ENCODE results near the gene TTC9B. TPM values are rescaled to one million over a fixed set of nuclear protein-coding genes. Genes with fewer than 3 reads are reported as not detected.

TTC9B gene
- total and polyA plus RNA-seq, 10 donors, result not detected

DNA sequence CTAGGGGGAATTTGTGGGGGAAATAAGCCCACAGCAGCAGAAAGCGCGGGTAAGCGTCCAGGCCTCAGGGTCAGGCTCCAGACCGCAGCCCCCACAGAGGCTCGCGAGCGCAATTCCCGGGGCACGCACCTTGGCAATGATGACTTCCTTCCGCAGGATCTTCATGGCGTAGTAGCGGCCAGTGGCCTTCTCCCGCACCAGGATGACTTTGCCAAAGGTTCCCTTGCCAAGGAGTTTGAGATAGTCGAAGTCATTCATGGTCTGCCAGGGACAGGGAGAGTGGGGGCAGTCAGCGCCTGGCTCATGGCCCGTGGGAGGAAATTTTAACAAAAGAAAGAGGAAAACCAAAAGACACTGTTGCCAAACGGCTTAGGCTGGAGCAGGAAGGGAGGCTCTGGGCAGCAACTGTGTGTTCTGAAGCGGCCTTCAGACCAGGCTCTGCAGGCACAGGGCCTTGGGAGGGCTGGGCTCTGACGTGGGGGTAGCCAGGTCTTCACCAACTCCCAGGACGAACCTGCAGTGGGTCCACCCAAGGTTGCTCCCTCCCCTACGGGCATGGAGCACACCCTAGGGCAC, 23.7 kb upstream of the TTC9B start:
- Histone ChIP-seq H3K36me3 (peaks cover 0 to 83% (median 56%) of the 10 kb centered on the region in 6 donors), H3K4me3 (no peak overlapping the region), H3K27me3 (replicated peaks in 1 of 7) (no peaks in the 10 kb centered on the region), H3K27ac (peak overlapping the region; percentile 43 to 82 (median 74)), H3K4me1 (peaks cover 0 to 61% (median 27%) of the 10 kb centered on the region in 6 donors), H3K9me3 (no peaks in the 10 kb centered on the region)
- WGBS, 5 donors, result 58 to 74% (median 71%) methylated on average over 19 to 21 of the region's 21 CpGs
- peak; percentile 83 for DNase-seq
- intact Hi-C loops (cut with DNase I; ENCODE audit: low total_unique reads), result no loop called here
- TF ChIP-seq POLR2AphosphoS5 (IDR thresholded peaks at IDR 0.05) (peak; percentile 87 to 90 (median 90)), POLR2A (IDR thresholded peaks at IDR 0.05) (no peak)
- TF ChIP-seq, protein P1, sequence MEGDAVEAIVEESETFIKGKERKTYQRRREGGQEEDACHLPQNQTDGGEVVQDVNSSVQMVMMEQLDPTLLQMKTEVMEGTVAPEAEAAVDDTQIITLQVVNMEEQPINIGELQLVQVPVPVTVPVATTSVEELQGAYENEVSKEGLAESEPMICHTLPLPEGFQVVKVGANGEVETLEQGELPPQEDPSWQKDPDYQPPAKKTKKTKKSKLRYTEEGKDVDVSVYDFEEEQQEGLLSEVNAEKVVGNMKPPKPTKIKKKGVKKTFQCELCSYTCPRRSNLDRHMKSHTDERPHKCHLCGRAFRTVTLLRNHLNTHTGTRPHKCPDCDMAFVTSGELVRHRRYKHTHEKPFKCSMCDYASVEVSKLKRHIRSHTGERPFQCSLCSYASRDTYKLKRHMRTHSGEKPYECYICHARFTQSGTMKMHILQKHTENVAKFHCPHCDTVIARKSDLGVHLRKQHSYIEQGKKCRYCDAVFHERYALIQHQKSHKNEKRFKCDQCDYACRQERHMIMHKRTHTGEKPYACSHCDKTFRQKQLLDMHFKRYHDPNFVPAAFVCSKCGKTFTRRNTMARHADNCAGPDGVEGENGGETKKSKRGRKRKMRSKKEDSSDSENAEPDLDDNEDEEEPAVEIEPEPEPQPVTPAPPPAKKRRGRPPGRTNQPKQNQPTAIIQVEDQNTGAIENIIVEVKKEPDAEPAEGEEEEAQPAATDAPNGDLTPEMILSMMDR (IDR thresholded peaks at IDR 0.05 in 8 of 11, conservative IDR thresholded peaks at IDR 0.05 in 3 of 11), result no peak

GRCh38 chr19:40241125-40241808, 23.1 kb upstream of the TTC9B start:
- Histone ChIP-seq H3K27ac (peak overlapping the region; percentile 43 to 82 (median 74)), H3K9me3 (no peaks in the 10 kb centered on the region), H3K36me3 (peaks cover 0 to 87% (median 62%) of the 10 kb centered on the region in 6 donors), H3K27me3 (replicated peaks in 1 of 7) (no peaks in the 10 kb centered on the region), H3K4me3 (no peak overlapping the region), H3K4me1 (peaks cover 0 to 58% (median 27%) of the 10 kb centered on the region in 6 donors)
- intact Hi-C loops (cut with DNase I; ENCODE audit: low total_unique reads), result no loop called here
- WGBS, 5 donors, result 79 to 93% (median 91%) methylated on average over 12 of the region's 12 CpGs
- TF ChIP-seq, protein P1 (IDR thresholded peaks at IDR 0.05 in 8 of 11, conservative IDR thresholded peaks at IDR 0.05 in 3 of 11), result no peak
- TF ChIP-seq POLR2A (IDR thresholded peaks at IDR 0.05) (no peak), POLR2AphosphoS5 (IDR thresholded peaks at IDR 0.05) (no peak)
- no peak for DNase-seq

- no peak for DNase-seq
- Histone ChIP-seq H3K4me3 (no peak overlapping the region), H3K4me1 (peaks cover 0 to 51% (median 24%) of the 10 kb centered on the region in 6 donors), H3K9me3 (no peaks in the 10 kb centered on the region), H3K27me3 (replicated peaks in 1 of 7) (no peaks in the 10 kb centered on the region), H3K36me3 (peaks cover 0 to 91% (median 71%) of the 10 kb centered on the region in 6 donors), H3K27ac (no peak overlapping the region)
- intact Hi-C loops (cut with DNase I; ENCODE audit: low total_unique reads), result no loop called here
- 86 to 95% (median 92%) methylated on average over 6 of the region's 6 CpGs for WGBS, 5 donors
- TF ChIP-seq POLR2A (IDR thresholded peaks at IDR 0.05), result no peak
- TF ChIP-seq POLR2AphosphoS5 (IDR thresholded peaks at IDR 0.05), result no peak
- TF ChIP-seq, protein P1 (IDR thresholded peaks at IDR 0.05 in 8 of 11, conservative IDR thresholded peaks at IDR 0.05 in 3 of 11), result no peak
Measured at GRCh38 chr19:40240332-40240731, 22.1 kb upstream of the TTC9B start.

Data from spleen (tissue), 11 donors.